Measurements from ENCODE around the gene PASD1. TPM values are rescaled to one million over a fixed set of nuclear protein-coding genes. Genes with fewer than 3 reads are reported as not detected.

Gene PASD1
- polyA plus RNA-seq, 1 experiment: not detected

GRCh38 chrX:151713849-151714248 lies 150.4 kb downstream of the PASD1 start:
- Histone ChIP-seq H3K27ac (ENCODE audit: low read depth, low read length) (no peak overlapping the region), H3K27me3 (ENCODE audit: control insufficient read depth, insufficient read depth, low read length) (no peaks in the 10 kb centered on the region), H3K9me3 (ENCODE audit: control insufficient read depth, insufficient read depth, low read length) (no peaks in the 10 kb centered on the region), H3K4me3 (ENCODE audit: low read depth, low read length) (no peak overlapping the region)
- peak; percentile 47 for TF ChIP-seq CTCF (IDR thresholded peaks at IDR 0.05; ENCODE audit: low read depth, low read length)
- no peak for DNase-seq (ENCODE audit: low read depth, low spot score)
- CTCF ChIA-PET: no interaction called here
- POLR2A ChIA-PET: no interaction called here

GRCh38 chrX:151714362-151714761 lies 150.9 kb downstream of the PASD1 start:
- ChIA-PET POLR2A (no interaction called here), CTCF (no interaction called here)
- no peak overlapping the region for H3K27ac ChIP-seq (ENCODE audit: low read depth, low read length)
- no peaks in the 10 kb centered on the region for H3K9me3 ChIP-seq (ENCODE audit: control insufficient read depth, insufficient read depth, low read length)
- TF ChIP-seq CTCF (IDR thresholded peaks at IDR 0.05; ENCODE audit: low read depth, low read length): no peak
- no peak for DNase-seq (ENCODE audit: low read depth, low spot score)
- no peak overlapping the region for H3K4me3 ChIP-seq (ENCODE audit: low read depth, low read length)
- H3K27me3 ChIP-seq (ENCODE audit: control insufficient read depth, insufficient read depth, low read length): no peaks in the 10 kb centered on the region

- ChIA-PET POLR2A (no interaction called here), CTCF (no interaction called here)
- Histone ChIP-seq H3K27me3 (ENCODE audit: control insufficient read depth, insufficient read depth, low read length) (no peaks in the 10 kb centered on the region), H3K9me3 (ENCODE audit: control insufficient read depth, insufficient read depth, low read length) (no peaks in the 10 kb centered on the region), H3K4me3 (ENCODE audit: low read depth, low read length) (no peak within 1 kb of the TSS), H3K27ac (ENCODE audit: low read depth, low read length) (no peak within 1 kb of the TSS)
- DNase-seq (ENCODE audit: low read depth, low spot score): no peak
- TF ChIP-seq CTCF (IDR thresholded peaks at IDR 0.05; ENCODE audit: low read depth, low read length): no peak
Observed at GRCh38 chrX:151715752-151716151, 152.3 kb downstream of the PASD1 start, which contains the start of gene FATE1. TSS of gene FATE1 (plus strand) at chrX:151716035. CDS start at chrX:151716120, 85 bp downstream.

GRCh38 chrX:151722241-151722846 lies 158.9 kb downstream of the PASD1 start:
- Histone ChIP-seq H3K9me3 (ENCODE audit: control insufficient read depth, insufficient read depth, low read length) (no peaks in the 10 kb centered on the region), H3K4me3 (ENCODE audit: low read depth, low read length) (no peak overlapping the region), H3K27ac (ENCODE audit: low read depth, low read length) (no peak overlapping the region), H3K27me3 (ENCODE audit: control insufficient read depth, insufficient read depth, low read length) (no peaks in the 10 kb centered on the region)
- peak; percentile 45 for TF ChIP-seq CTCF (IDR thresholded peaks at IDR 0.05; ENCODE audit: low read depth, low read length)
- DNase-seq (ENCODE audit: low read depth, low spot score): no peak
- ChIA-PET CTCF (interaction anchor here (0.6 to 0.7 kb wide), 2 partner anchors 571 to 572 kb away, joined by 4 to 6 read pairs; no protein-coding TSS in a partner anchor), POLR2A (no interaction called here)

- POLR2A ChIA-PET: no interaction called here
Observed at GRCh38 chrX:151723156-151723760, 159.8 kb downstream of the PASD1 start.

More at GRCh38 chrX:151723156-151723760, 159.8 kb downstream of the PASD1 start:
- no peak for DNase-seq (ENCODE audit: low read depth, low spot score)
- no peak for TF ChIP-seq CTCF (IDR thresholded peaks at IDR 0.05; ENCODE audit: low read depth, low read length)
- no peak overlapping the region for H3K27ac ChIP-seq (ENCODE audit: low read depth, low read length)
- H3K9me3 ChIP-seq (ENCODE audit: control insufficient read depth, insufficient read depth, low read length): no peaks in the 10 kb centered on the region
- CTCF ChIA-PET: interaction anchor here (0.9 kb wide), 1 partner anchor 9 kb away, joined by 3 read pairs; no protein-coding TSS in a partner anchor
- no peak overlapping the region for H3K4me3 ChIP-seq (ENCODE audit: low read depth, low read length)
- no peaks in the 10 kb centered on the region for H3K27me3 ChIP-seq (ENCODE audit: control insufficient read depth, insufficient read depth, low read length)
